Ishikawa (cell line): ENCODE data around the gene KCNQ1OT1.

Experiments used
- CEBPB ChIP-seq: IDR thresholded peaks from 2 replicates; pipeline ENCODE4 v1.6.1; 2012
- CREB1 ChIP-seq: IDR thresholded peaks from 2 replicates; pipeline ENCODE4 v1.6.1; 2012; ENCODE audit warnings: low read depth
- EGR1 ChIP-seq: IDR thresholded peaks from 2 replicates; pipeline ENCODE4 v1.6.1; 2012
- EP300 ChIP-seq: IDR thresholded peaks from 2 replicates; pipeline ENCODE4 v1.6.1; 2012; ENCODE audit warnings: borderline replicate concordance
- FOXM1 ChIP-seq: IDR thresholded peaks from 2 replicates; pipeline ENCODE4 v1.6.1; 2012; ENCODE audit warnings: low read depth, borderline replicate concordance
- NFIC ChIP-seq: IDR thresholded peaks from 2 replicates; pipeline ENCODE4 v1.6.1; 2012
- RAD21 ChIP-seq: IDR thresholded peaks from 2 replicates; pipeline ENCODE4 v1.6.1; 2012; ENCODE audit warnings: low read depth
- TAF1 ChIP-seq: IDR thresholded peaks from 2 replicates; pipeline ENCODE4 v1.6.1; 2012; ENCODE audit warnings: low read depth, mild to moderate bottlenecking
- TCF12 ChIP-seq: IDR thresholded peaks from 2 replicates; pipeline ENCODE4 v1.6.1; 2012; ENCODE audit warnings: low read depth
- TEAD4 ChIP-seq: IDR thresholded peaks from 2 replicates; pipeline ENCODE4 v1.6.1; 2012
- YY1 ChIP-seq: IDR thresholded peaks from 2 replicates; pipeline ENCODE4 v1.6.1; 2012; ENCODE audit warnings: low read depth
- ZBTB7A ChIP-seq: IDR thresholded peaks from 2 replicates; pipeline ENCODE4 v1.6.1; 2012; ENCODE audit warnings: low read depth
- TF ChIP-seq, protein P1 (sequence below): IDR thresholded peaks from 2 replicates; pipeline ENCODE4 v1.6.1; 2012
- TF ChIP-seq, protein P2 (sequence below): IDR thresholded peaks from 2 replicates; pipeline ENCODE4 v1.6.1; 2012
- TF ChIP-seq, protein P3 (sequence below): IDR thresholded peaks from 2 replicates; pipeline ENCODE4 v1.6.1; 2012; ENCODE audit warnings: low read depth, mild to moderate bottlenecking

Gene KCNQ1OT1

DNA sequence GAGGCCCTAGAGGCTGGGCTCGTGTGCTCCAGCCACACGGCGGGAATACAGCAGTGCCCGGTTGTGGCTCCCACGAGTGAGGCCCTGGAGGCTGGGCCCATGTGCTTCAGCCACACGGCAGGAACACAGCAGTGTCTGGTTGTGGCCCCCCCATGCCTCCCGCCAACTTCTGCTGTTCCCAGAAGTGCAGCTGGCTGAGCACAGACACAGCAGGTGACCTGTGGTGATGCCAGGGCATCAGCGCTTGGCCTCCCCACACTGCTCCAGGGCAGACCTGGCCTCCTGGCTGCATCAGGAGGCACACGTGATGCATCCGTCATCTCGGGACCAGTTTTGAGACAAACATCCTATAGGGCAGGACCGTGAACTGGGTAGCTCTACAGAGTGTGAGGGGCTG is 110.3 kb downstream of the KCNQ1OT1 start:
- TF ChIP-seq, protein P1, sequence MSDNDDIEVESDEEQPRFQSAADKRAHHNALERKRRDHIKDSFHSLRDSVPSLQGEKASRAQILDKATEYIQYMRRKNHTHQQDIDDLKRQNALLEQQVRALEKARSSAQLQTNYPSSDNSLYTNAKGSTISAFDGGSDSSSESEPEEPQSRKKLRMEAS: no peak
- TF ChIP-seq, protein P2, sequence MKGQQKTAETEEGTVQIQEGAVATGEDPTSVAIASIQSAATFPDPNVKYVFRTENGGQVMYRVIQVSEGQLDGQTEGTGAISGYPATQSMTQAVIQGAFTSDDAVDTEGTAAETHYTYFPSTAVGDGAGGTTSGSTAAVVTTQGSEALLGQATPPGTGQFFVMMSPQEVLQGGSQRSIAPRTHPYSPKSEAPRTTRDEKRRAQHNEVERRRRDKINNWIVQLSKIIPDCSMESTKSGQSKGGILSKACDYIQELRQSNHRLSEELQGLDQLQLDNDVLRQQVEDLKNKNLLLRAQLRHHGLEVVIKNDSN: no peak
- TF ChIP-seq FOXM1 (no peak), YY1 (no peak), ZBTB7A (no peak), TCF12 (no peak), RAD21 (no peak), CREB1 (no peak)

DNA sequence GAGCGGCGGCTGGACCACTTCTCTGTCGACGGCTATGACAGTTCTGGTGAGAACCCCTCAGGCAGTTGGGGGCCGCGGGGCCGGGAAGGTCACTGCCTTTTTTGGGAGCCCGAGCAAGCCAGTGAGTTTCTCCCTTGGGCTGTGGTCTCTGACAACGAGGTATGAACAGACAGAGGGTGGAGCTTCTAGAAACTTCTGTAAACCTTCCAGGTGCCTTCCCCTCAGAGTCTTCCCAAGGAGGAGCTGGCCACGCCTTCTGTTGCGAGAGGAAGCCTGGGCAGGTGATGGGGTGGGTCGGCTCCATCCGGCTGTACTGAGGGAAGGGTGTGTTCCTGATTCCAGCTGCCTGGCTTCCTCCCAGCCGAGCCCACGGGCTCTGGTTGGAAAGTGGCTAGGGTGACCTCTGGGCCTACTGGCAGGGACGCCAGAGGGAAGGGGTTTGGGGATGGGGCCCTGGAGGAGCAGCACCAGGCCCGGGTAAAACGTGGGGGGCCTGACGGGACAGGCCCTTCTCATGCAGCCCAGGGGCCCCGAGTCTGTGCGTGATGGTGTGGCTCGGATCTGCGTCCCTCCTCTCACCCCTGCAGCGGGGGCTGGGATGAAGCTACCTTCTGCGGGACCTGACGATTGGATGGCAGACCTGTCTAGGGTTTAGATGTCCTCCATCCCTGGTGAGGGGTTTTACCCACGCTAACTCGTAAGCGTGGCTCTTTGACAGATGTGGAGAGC is 110.8 kb downstream of the KCNQ1OT1 start:
- no peak for TF ChIP-seq TEAD4
- no peak for TF ChIP-seq YY1
- no peak for TF ChIP-seq ZBTB7A
- TF ChIP-seq RAD21: no peak
- TF ChIP-seq, protein P3, sequence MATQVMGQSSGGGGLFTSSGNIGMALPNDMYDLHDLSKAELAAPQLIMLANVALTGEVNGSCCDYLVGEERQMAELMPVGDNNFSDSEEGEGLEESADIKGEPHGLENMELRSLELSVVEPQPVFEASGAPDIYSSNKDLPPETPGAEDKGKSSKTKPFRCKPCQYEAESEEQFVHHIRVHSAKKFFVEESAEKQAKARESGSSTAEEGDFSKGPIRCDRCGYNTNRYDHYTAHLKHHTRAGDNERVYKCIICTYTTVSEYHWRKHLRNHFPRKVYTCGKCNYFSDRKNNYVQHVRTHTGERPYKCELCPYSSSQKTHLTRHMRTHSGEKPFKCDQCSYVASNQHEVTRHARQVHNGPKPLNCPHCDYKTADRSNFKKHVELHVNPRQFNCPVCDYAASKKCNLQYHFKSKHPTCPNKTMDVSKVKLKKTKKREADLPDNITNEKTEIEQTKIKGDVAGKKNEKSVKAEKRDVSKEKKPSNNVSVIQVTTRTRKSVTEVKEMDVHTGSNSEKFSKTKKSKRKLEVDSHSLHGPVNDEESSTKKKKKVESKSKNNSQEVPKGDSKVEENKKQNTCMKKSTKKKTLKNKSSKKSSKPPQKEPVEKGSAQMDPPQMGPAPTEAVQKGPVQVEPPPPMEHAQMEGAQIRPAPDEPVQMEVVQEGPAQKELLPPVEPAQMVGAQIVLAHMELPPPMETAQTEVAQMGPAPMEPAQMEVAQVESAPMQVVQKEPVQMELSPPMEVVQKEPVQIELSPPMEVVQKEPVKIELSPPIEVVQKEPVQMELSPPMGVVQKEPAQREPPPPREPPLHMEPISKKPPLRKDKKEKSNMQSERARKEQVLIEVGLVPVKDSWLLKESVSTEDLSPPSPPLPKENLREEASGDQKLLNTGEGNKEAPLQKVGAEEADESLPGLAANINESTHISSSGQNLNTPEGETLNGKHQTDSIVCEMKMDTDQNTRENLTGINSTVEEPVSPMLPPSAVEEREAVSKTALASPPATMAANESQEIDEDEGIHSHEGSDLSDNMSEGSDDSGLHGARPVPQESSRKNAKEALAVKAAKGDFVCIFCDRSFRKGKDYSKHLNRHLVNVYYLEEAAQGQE: no peak
- no peak for TF ChIP-seq EP300
- TF ChIP-seq TCF12: no peak
- no peak for TF ChIP-seq CREB1
- TF ChIP-seq FOXM1: no peak

DNA sequence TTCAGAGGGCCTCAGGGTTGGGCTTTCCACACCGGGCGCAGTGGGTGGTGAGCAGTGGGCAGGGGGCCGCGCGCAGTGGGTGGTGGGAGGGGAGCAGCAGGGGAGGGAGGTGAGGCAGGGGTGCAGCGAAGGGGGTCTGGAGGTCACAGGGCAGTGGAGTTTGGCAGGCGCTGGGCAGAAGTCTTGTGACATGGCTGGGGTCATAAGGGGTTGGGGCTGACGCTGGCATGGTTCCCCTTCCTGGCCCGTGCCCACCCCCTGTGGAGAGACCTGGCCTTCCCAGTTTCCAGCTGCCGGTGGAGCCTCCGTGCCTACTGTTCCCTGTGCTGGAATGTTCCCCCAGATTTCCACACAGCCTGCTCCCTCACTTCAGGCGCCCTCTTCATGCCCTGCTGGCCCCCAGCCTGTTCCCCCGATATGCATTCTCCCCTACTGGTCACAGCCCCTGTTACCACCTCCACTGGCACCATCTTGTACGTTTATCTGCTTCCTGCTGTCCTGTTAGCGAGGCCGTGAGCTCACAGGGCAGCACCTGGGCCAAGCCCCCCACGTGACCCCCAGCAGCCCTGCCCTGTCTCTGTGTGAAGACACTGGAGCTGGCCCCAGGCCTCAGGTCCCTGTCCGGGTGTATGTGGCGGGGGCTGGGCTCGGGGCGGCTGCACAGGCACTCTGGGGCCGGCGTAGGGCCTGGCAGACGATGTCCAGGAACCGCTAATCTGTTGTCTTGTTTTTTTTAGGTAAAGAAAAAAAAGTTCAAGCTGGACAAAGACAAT is 111.6 kb downstream of the KCNQ1OT1 start:
- TF ChIP-seq EP300 (no peak), YY1 (no peak), ZBTB7A (no peak), CEBPB (no peak), NFIC (no peak), TAF1 (no peak), TEAD4 (no peak), EGR1 (no peak), RAD21 (no peak), CREB1 (no peak), FOXM1 (no peak), TCF12 (no peak)
- TF ChIP-seq, protein P2: no peak
- TF ChIP-seq, protein P1: no peak
- TF ChIP-seq, protein P3: no peak

DNA sequence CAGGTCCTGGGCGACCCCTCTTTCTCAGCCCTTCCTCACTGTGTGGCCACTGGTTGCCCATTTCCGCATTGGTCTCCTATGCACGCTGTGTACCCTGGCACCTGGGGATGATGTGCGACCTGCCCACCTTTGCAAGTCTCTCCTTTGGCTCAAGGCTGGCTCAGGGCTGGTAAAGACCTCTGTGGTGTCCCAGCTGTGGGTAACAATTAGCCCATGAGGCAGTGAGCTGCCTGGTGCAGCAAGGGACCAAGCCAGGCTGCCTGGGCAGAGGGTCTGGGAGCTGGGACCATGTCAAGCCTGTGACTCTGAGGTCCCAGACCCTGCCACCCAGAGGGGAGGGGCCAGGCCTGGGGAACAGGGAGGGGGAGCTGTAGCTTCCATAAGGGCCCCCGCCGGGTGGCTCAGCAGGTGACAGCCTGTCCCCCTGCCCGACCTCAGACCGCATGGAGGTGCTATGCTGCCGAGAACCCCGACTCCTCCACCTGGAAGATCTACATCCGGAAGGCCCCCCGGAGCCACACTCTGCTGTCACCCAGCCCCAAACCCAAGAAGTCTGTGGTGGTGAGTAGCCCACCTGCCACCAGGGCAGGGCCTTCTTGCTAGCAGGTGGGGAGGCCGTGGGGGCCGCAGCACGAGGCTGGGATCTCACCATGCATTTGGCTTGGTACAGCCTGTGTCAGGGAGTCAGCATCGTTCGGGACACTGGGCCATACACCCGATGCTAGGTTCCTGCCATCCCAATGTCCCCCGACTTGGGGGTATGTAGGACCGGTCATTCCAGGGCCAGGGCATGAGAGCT is 112.5 kb downstream of the KCNQ1OT1 start:
- TF ChIP-seq FOXM1: no peak
- TF ChIP-seq TEAD4: no peak
- TF ChIP-seq RAD21: no peak
- TF ChIP-seq, protein P1: no peak
- no peak for TF ChIP-seq EP300
- no peak for TF ChIP-seq CREB1
- no peak for TF ChIP-seq CEBPB
- no peak for TF ChIP-seq TCF12

DNA sequence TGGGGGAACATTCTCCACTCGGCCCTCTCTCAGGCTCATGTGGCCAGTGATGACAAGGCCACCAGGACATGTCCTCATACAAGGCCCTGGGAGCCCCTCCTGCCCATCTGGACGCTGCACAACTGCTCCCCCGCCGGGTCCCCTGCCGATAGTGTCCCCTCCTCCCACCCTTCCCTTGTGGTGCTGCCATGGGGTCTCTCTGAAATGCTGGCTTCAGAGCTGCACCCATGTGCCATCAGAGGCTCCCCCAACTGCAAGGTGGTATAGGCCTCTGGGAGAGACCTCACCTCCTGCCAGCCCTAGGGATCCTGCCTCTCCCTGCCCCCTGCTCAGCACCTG is 113.0 kb downstream of the KCNQ1OT1 start:
- TF ChIP-seq ZBTB7A (no peak), YY1 (no peak), EP300 (no peak), EGR1 (no peak), TAF1 (no peak), RAD21 (no peak), CREB1 (no peak), NFIC (no peak)
- TF ChIP-seq, protein P1: no peak
- TF ChIP-seq, protein P2: no peak
